CD14-positive monocyte (primary cell): Measurements from ENCODE around the gene RFPL1. TPM values are rescaled to one million over a fixed set of nuclear protein-coding genes. Genes with fewer than 3 reads are reported as not detected.

Experiments used
- DNase-seq, 3 donors: peaks; one replicate each; pipeline ENCODE4 v3.0.0-alpha.2; 2011 to 2022
- H2AFZ ChIP-seq: 2 replicates; pipeline ENCODE4 v1.6.0; 2012; ENCODE audit warnings: mild to moderate bottlenecking, low read depth, low read length, inconsistent platforms; ENCODE audit not compliant: insufficient read depth, poor library complexity, severe bottlenecking
- H3K27ac ChIP-seq, 2 donors: 1 replicate in 1 of 2; 2 replicates in 1 of 2; pipeline ENCODE4 v1.5.1; 2012 to 2013; ENCODE audit warnings: low read length in 2 of 2, control low read depth in 1 of 2, inconsistent platforms in 1 of 2, low read depth in 1 of 2, mild to moderate bottlenecking in 1 of 2
- H3K27me3 ChIP-seq, 2 donors: one replicate each; pipeline versions ENCODE4 v1.6.0 to v1.6.1; 2011 to 2013; ENCODE audit warnings: low read length in 2 of 2; ENCODE audit not compliant: control insufficient read depth in 2 of 2, insufficient read depth in 2 of 2
- H3K36me3 ChIP-seq, 2 donors: replicated peaks in 1 of 2; 1 replicate in 1 of 2; 2 replicates in 1 of 2; pipeline versions ENCODE4 v1.5.1 to v1.6.1; 2012 to 2013; ENCODE audit warnings: low read length in 2 of 2, control low read depth in 1 of 2, inconsistent platforms in 1 of 2, mild to moderate bottlenecking in 1 of 2; ENCODE audit not compliant: insufficient read depth in 2 of 2, control insufficient read depth in 1 of 2
- H3K4me1 ChIP-seq, 2 donors: 1 replicate in 1 of 2; 2 replicates in 1 of 2; pipeline versions ENCODE4 v1.5.1 to v1.6.1; 2012 to 2013; ENCODE audit warnings: low read length in 2 of 2, control low read depth in 1 of 2, inconsistent platforms in 1 of 2, mild to moderate bottlenecking in 1 of 2, moderate library complexity in 1 of 2; ENCODE audit not compliant: insufficient read depth in 2 of 2, control insufficient read depth in 1 of 2
- H3K4me2 ChIP-seq: replicated peaks from 2 replicates; pipeline ENCODE3; 2012; ENCODE audit warnings: low read length, moderate library complexity, mild to moderate bottlenecking; ENCODE audit not compliant: poor library complexity, severe bottlenecking; ENCODE audit errors: extremely low read depth
- H3K4me3 ChIP-seq, 3 experiments: fragments of 200-600 bp in 1 of 3; sonication (generic) in 1 of 3; replicated peaks in 1 of 3; 1 replicate in 2 of 3; 2 replicates in 1 of 3; pipeline ENCODE4 v1.5.1; 2011 to 2013; ENCODE audit warnings: low read length in 3 of 3, mild to moderate bottlenecking in 3 of 3, control low read depth in 2 of 3, low read depth in 2 of 3, inconsistent platforms in 1 of 3, moderate library complexity in 1 of 3
- H3K79me2 ChIP-seq: 2 replicates; pipeline ENCODE4 v1.6.0; 2012; ENCODE audit warnings: mild to moderate bottlenecking, control low read depth, inconsistent platforms, low read length, moderate library complexity; ENCODE audit not compliant: insufficient read depth
- H3K9ac ChIP-seq: 2 replicates; pipeline ENCODE4 v1.6.0; 2017; ENCODE audit warnings: low read length, mild to moderate bottlenecking; ENCODE audit not compliant: insufficient read depth, poor library complexity, severe bottlenecking
- H3K9me3 ChIP-seq, 2 donors: replicated peaks in 1 of 2; 1 replicate in 1 of 2; 2 replicates in 1 of 2; pipeline versions ENCODE4 v1.5.1 to v1.6.1; 2012 to 2013; ENCODE audit warnings: low read length in 2 of 2, control low read depth in 1 of 2; ENCODE audit not compliant: control insufficient read depth in 1 of 2, insufficient read depth in 1 of 2
- H4K20me1 ChIP-seq: 2 replicates; pipeline ENCODE4 v1.6.0; 2012; ENCODE audit warnings: mild to moderate bottlenecking, low read length, control low read depth, moderate library complexity; ENCODE audit not compliant: insufficient read depth
- H3K27ac Mint-ChIP-seq, 7 donors: one replicate each; pipeline ENCODE4 v1.8.0; 2020; ENCODE audit warnings: mild to moderate bottlenecking in 7 of 7, mixed read lengths in 7 of 7, moderate library complexity in 6 of 7, inconsistent platforms in 2 of 7
- H3K27me3 Mint-ChIP-seq, 3 donors: one replicate each; pipeline ENCODE4 v1.8.0; 2021 to 2022; ENCODE audit warnings: low read depth in 3 of 3, mild to moderate bottlenecking in 3 of 3, mixed read lengths in 3 of 3, moderate library complexity in 3 of 3, inconsistent platforms in 1 of 3
- H3K36me3 Mint-ChIP-seq, 2 donors: one replicate each; pipeline ENCODE4 v1.8.0; 2020; ENCODE audit warnings: mixed read lengths in 2 of 2, inconsistent platforms in 1 of 2, mild to moderate bottlenecking in 1 of 2
- H3K4me1 Mint-ChIP-seq: one replicate; pipeline ENCODE4 v1.8.0; 2020; ENCODE audit warnings: mild to moderate bottlenecking, mixed read lengths
- H3K4me3 Mint-ChIP-seq, 2 donors: one replicate each; pipeline ENCODE4 v1.8.0; 2020; ENCODE audit warnings: mild to moderate bottlenecking in 2 of 2, mixed read lengths in 2 of 2, moderate library complexity in 1 of 2
- H3K9me3 Mint-ChIP-seq, 7 donors: one replicate each; pipeline ENCODE4 v1.8.0; 2020 to 2022; ENCODE audit warnings: mixed read lengths in 7 of 7, mild to moderate bottlenecking in 6 of 7, moderate library complexity in 6 of 7, inconsistent platforms in 2 of 7
- CTCF ChIP-seq: fragments of 200-600 bp; IDR thresholded peaks from one replicate; pipeline ENCODE4 v1.8.0; 2022; ENCODE audit warnings: antibody characterized with exemption, mild to moderate bottlenecking
- WGBS: methylation state at CpG from one replicate; pipeline ENCODE4 v1.1.5; 2013; ENCODE audit warnings: missing lambda C conversion rate; ENCODE audit not compliant: insufficient coverage; 5-methylcytosine and 5-hydroxymethylcytosine counted together
- intact Hi-C, 2 donors: fragments of 100-400 bp; cut with micrococcal nuclease; formaldehyde crosslinking; loops; one replicate each; pipeline versions ENCODE4 v1.15.0 to v1.15.1; 2023
- polyA plus RNA-seq, 3 donors: library from polyadenylated mRNA; depleted of rRNA in 1 of 3; unstranded in 2 of 3; stranded (reverse) in 1 of 3; fragments of 300-500 nt in 2 of 3; fragments of >200 nt in 1 of 3; fragmentation: Illumina TruSeq in 2 of 3; gene quantifications; 1 replicate in 2 of 3; 2 replicates in 1 of 3; pipeline ENCODE4 v1.2.3, GENCODE V29; 2012 to 2021

RFPL1 gene
- polyA plus RNA-seq, 3 donors, result 0.20 TPM; not detected in 2

DNA sequence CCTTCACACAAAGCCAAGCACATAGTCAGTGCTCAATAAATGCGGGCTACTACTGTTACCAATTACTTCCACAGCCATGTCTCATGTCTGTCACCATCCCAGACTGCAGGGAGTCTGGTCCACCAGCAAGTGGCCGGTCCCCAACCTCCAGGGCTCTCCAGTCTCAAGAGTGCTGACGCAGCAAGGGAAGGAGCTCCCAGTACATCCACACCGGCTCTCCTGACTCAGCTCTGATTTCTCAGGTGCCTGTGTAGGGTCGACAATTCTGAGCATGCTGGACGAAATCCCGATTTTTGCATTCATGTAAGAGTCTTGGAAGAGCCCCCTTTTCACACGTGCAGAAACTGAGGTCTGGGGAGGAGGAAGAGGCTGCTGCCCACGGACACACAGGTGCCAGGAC lies 31.4 kb downstream of the RFPL1 start:
- Mint-ChIP-seq H3K36me3 (peaks cover 0 to 5% of the 10 kb centered on the region in 2 donors), H3K4me3 (peak overlapping the region in 1 of 2 donors; percentile 62), H3K27me3 (peaks cover 16 to 33% (median 18%) of the 10 kb centered on the region in 3 donors), H3K9me3 (no peaks in the 10 kb centered on the region), H3K27ac (no peak overlapping the region), H3K4me1 (peaks cover 7% of the 10 kb centered on the region)
- no peaks in the 10 kb centered on the region for H4K20me1 ChIP-seq
- H3K27ac ChIP-seq, result no peak overlapping the region
- H2AFZ ChIP-seq, result no peak overlapping the region
- no peaks in the 10 kb centered on the region for H3K9me3 ChIP-seq
- H3K4me1 ChIP-seq, result peaks cover 3 to 9% of the 10 kb centered on the region in 2 donors
- H3K9ac ChIP-seq, result no peak overlapping the region
- H3K4me2 ChIP-seq, result no peak overlapping the region
- no peaks in the 10 kb centered on the region for H3K79me2 ChIP-seq
- H3K4me3 ChIP-seq, result no peak overlapping the region
- no peak for DNase-seq
- H3K36me3 ChIP-seq, result no peaks in the 10 kb centered on the region
- 93% methylated on average over 6 of the region's 9 CpGs for WGBS
- TF ChIP-seq CTCF, result no peak
- H3K27me3 ChIP-seq, result peaks cover 0 to 2% of the 10 kb centered on the region in 2 donors
- intact Hi-C loops, result no loop called here

DNA sequence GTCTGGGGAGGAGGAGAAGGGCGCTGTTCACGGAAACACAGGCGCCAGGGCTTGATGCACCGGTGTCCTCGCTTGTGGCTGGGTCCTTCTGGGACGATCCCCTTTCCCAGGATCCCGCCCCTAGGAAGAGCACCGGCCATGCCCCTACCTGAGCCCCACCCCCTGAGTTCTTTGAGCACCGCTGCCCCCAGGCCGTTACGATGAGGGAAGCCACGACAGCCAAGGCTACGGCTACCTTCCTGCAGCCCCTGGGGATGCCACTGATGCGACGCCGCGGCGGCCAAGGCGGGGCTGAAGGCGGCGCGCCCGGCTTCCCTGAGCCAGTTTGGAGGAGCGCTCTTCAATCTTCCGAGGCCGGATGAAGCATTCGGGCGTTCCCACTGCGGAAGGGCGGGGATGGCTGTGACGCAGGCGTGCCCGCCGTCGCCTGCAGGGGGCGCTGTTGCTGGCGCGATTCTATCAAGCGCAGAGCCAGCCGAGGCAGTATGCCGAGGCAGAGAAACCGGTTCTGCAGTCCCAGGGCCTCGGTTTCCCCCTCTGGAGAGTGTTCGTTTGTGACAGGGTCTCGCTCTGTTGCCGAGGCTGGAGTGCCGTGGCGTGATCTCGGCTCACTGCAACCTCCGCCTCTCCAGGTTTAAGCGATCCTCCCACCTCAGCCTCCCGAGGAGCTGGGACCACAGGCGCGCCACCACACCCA lies 31.9 kb downstream of the RFPL1 start:
- Histone ChIP-seq H3K27ac (no peak overlapping the region), H3K9me3 (no peaks in the 10 kb centered on the region), H3K79me2 (no peaks in the 10 kb centered on the region), H3K36me3 (no peaks in the 10 kb centered on the region), H3K4me3 (no peak overlapping the region), H3K9ac (no peak overlapping the region), H3K4me1 (peaks cover 3 to 9% of the 10 kb centered on the region in 2 donors), H3K27me3 (peaks cover 0 to 2% of the 10 kb centered on the region in 2 donors), H4K20me1 (no peaks in the 10 kb centered on the region), H2AFZ (peak overlapping the region; percentile 51), H3K4me2 (peak overlapping the region; percentile 43)
- DNase-seq, result peak; percentile 29 to 48 (median 35)
- H3K4me3 Mint-ChIP-seq, result peak overlapping the region; percentile 34 to 62
- H3K9me3 Mint-ChIP-seq, result no peaks in the 10 kb centered on the region
- intact Hi-C loops, result no loop called here
- H3K36me3 Mint-ChIP-seq, result peaks cover 0 to 5% of the 10 kb centered on the region in 2 donors
- H3K27ac Mint-ChIP-seq, result no peak overlapping the region
- TF ChIP-seq CTCF, result peak; percentile 89
- WGBS, result 33% methylated on average over 41 of the region's 54 CpGs
- peaks cover 7% of the 10 kb centered on the region for H3K4me1 Mint-ChIP-seq
- H3K27me3 Mint-ChIP-seq, result peaks cover 16 to 33% (median 18%) of the 10 kb centered on the region in 3 donors
